A673 (cell line): Measurements from ENCODE around the gene PPP1R13L. TPM values are rescaled to one million over a fixed set of nuclear protein-coding genes. Genes with fewer than 3 reads are reported as not detected.

Experiments used
- BruUV-seq: library from RNA; stranded (reverse); fragments of 400-500 nt; replicated peaks from 2 replicates; lab custom pipeline; 2021; lab: Mats Ljungman, UMichigan
- CTCF ChIA-PET: fragments of 300-600 bp; sonication (Branson Sonifier 250); formaldehyde crosslinking; loops from one replicate; lab custom pipeline; 2022; ENCODE audit warnings: antibody characterized with exemption; lab: Charles Lee
- POLR2A ChIA-PET: fragments of 300-600 bp; sonication (Branson Sonifier 250); formaldehyde crosslinking; loops from one replicate; lab custom pipeline; 2022; ENCODE audit warnings: antibody characterized with exemption; ENCODE audit not compliant: low non-redundant PET; lab: Charles Lee
- DNase-seq: peaks from one replicate; pipeline ENCODE4 v3.0.0-alpha.2; 2015; ENCODE audit warnings: low spot score
- H3K27ac ChIP-seq: fragments of 200-600 bp; sonication (generic); 2 replicates; pipeline ENCODE4 v1.5.1; 2016; ENCODE audit warnings: mixed run types, low read depth, mild to moderate bottlenecking, mixed read lengths, antibody characterized with exemption, low read length; ENCODE audit not compliant: poor library complexity, severe bottlenecking
- H3K27me3 ChIP-seq: fragments of 200-600 bp; sonication (generic); replicated peaks from 2 replicates; pipeline ENCODE4 v1.6.1; 2017; ENCODE audit warnings: mixed run types, low read depth, mild to moderate bottlenecking, mixed read lengths, antibody characterized with exemption, low read length; ENCODE audit not compliant: insufficient read depth, poor library complexity
- H3K36me3 ChIP-seq: fragments of 200-600 bp; sonication (generic); 2 replicates; pipeline ENCODE4 v1.6.1; 2016; ENCODE audit warnings: mixed run types, mild to moderate bottlenecking, mixed read lengths, antibody characterized with exemption, low read length; ENCODE audit not compliant: insufficient read depth, poor library complexity, severe bottlenecking
- H3K4me1 ChIP-seq: fragments of 200-600 bp; sonication (generic); 2 replicates; pipeline ENCODE4 v1.6.1; 2017; ENCODE audit warnings: mixed run types, mild to moderate bottlenecking, mixed read lengths, antibody characterized with exemption, low read length; ENCODE audit not compliant: insufficient read depth, poor library complexity, severe bottlenecking
- H3K4me3 ChIP-seq: fragments of 200-600 bp; sonication (generic); 2 replicates; pipeline ENCODE4 v1.5.1; 2016; ENCODE audit warnings: low read depth, mixed run types, mild to moderate bottlenecking, mixed read lengths, low read length; ENCODE audit not compliant: poor library complexity, severe bottlenecking
- H3K9me3 ChIP-seq: fragments of 200-600 bp; sonication (generic); 2 replicates; pipeline ENCODE4 v1.6.1; 2016; ENCODE audit warnings: mixed run types, low read depth, mild to moderate bottlenecking, mixed read lengths, antibody characterized with exemption, low read length; ENCODE audit not compliant: poor library complexity, severe bottlenecking
- EZH2 ChIP-seq: fragments of 200-600 bp; sonication (generic); IDR thresholded peaks from 2 replicates; pipeline ENCODE4 v1.6.1; 2017; ENCODE audit warnings: borderline replicate concordance, low read depth, mild to moderate bottlenecking, mixed read lengths, antibody characterized with exemption, low read length; ENCODE audit not compliant: poor library complexity, severe bottlenecking
- intact Hi-C: fragments of 100-400 bp; cut with micrococcal nuclease; formaldehyde crosslinking; loops from one replicate; pipeline ENCODE4 v1.10.0; 2022; ENCODE audit not compliant: unreplicated experiment
- microRNA-seq: library from miRNA; unstranded; fragments of <30 nt; microRNA quantifications from one replicate; pipeline ENCODE4 v1.2.0, GENCODE V29; 2021
- total RNA-seq: library from RNA; stranded (reverse); gene quantifications from 2 replicates; pipeline ENCODE4 v1.2.3, GENCODE V29; 2021
- TF ChIP-seq, protein P1 (sequence below): fragments of 300-800, 200-600 bp; sonication (generic); conservative IDR thresholded peaks from 2 replicates; pipeline ENCODE4 v1.5.1; 2017; ENCODE audit warnings: low read depth, mild to moderate bottlenecking, antibody characterized with exemption, low read length, moderate library complexity, mixed read lengths

Gene PPP1R13L
- total RNA-seq, 1 experiment from 2014 or later: 5.5 TPM

DNA sequence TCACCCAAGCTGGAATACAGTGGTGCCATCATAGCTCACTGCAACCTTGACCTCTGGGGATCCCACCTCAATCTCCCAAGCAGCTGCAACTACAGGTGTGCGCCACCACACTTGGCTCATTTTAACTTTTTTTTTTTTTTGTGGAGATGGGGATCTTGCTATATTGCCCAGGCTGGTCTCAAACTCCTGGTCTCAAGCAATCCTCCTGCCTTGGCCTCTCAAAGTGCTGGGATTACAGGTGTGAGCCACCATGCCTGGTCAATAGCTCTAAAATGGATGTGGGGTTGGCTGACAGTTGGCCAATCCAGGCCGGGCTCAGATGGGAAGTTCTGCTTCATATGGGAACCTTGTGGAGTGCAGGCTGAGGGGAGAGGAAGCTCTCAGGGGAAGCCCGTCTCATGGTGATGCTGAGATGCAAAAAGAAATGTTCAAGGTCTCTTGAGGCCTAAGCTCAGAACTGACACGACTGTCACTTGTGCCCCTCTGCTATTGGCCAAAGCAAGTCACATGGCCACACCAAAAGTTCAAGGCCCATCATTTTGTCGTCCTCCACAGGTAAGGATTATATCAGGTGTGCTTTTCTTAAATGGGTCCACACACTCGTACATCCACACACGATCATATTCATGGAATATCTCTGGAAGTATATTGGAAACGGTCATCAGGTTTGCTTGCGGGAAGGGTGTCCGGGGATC is 71.1 kb downstream of the PPP1R13L start:
- Histone ChIP-seq H3K27ac (no peak overlapping the region), H3K4me3 (no peak overlapping the region), H3K27me3 (no peaks in the 10 kb centered on the region), H3K9me3 (no peaks in the 10 kb centered on the region), H3K36me3 (no peaks in the 10 kb centered on the region), H3K4me1 (no peaks in the 10 kb centered on the region)
- intact Hi-C loops: no loop called here
- CTCF ChIA-PET: interaction anchor here (0.7 kb wide), 1 partner anchor 344 kb away, joined by 18 read pairs; no protein-coding TSS in a partner anchor
- no peak for DNase-seq
- BruUV-seq: no TSS peak
- POLR2A ChIA-PET: interaction anchor here (0.6 kb wide), 1 partner anchor 39 kb away, joined by 9 read pairs; no protein-coding TSS in a partner anchor
- TF ChIP-seq, protein P1, sequence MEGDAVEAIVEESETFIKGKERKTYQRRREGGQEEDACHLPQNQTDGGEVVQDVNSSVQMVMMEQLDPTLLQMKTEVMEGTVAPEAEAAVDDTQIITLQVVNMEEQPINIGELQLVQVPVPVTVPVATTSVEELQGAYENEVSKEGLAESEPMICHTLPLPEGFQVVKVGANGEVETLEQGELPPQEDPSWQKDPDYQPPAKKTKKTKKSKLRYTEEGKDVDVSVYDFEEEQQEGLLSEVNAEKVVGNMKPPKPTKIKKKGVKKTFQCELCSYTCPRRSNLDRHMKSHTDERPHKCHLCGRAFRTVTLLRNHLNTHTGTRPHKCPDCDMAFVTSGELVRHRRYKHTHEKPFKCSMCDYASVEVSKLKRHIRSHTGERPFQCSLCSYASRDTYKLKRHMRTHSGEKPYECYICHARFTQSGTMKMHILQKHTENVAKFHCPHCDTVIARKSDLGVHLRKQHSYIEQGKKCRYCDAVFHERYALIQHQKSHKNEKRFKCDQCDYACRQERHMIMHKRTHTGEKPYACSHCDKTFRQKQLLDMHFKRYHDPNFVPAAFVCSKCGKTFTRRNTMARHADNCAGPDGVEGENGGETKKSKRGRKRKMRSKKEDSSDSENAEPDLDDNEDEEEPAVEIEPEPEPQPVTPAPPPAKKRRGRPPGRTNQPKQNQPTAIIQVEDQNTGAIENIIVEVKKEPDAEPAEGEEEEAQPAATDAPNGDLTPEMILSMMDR: no peak
- TF ChIP-seq EZH2: no peak

DNA sequence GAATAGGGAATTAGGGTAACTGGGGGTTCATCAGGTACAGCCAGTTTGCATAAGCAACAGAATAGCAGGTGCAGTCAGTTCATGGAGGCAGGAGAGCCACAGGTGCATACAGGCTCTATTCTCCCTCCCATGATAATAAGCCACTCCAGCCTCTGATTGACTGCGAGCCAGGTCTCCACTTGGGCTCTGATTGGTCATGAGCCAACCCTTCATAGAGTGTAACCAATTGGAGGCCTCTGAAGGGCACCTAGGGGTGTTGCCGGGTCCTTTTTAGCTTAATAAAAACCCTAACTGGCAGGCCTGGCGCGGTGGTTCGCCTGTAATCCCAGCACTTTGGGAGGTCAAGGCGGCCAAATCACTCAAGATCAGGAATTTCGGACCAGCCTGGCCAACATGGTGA is 73.5 kb downstream of the PPP1R13L start:
- H3K36me3 ChIP-seq: no peaks in the 10 kb centered on the region
- no peaks in the 10 kb centered on the region for H3K9me3 ChIP-seq
- ChIA-PET POLR2A (no interaction called here), CTCF (interaction anchor here (0.6 kb wide), 1 partner anchor 123 kb away, joined by 7 read pairs; no protein-coding TSS in a partner anchor)
- intact Hi-C loops: no loop called here
- no TSS peak for BruUV-seq
- no peak overlapping the region for H3K27ac ChIP-seq
- no peak for DNase-seq
- TF ChIP-seq, protein P1: no peak
- no peak for TF ChIP-seq EZH2
- no peaks in the 10 kb centered on the region for H3K4me1 ChIP-seq
- no peaks in the 10 kb centered on the region for H3K27me3 ChIP-seq
- no peak overlapping the region for H3K4me3 ChIP-seq

Small RNAs within 50 kb of the gene (microRNA-seq; reads per million reads assigned to microRNA genes)
- gene MIR6088: not detected

Other genes starting within 250 kb of the PPP1R13L start
- gene NKPD1, start 244.1 kb downstream of the PPP1R13L start, total RNA-seq: 0.30 and 0.37 TPM in 2 replicates
- gene TRAPPC6A, start 226.8 kb downstream of the PPP1R13L start, total RNA-seq: 5.8 and 8.8 TPM in 2 replicates
- 8.7 and 9.1 TPM in 2 replicates for gene BLOC1S3, start 226.3 kb downstream of the PPP1R13L start, total RNA-seq
- not detected in 2 replicates for gene EXOC3L2, start 159.7 kb downstream of the PPP1R13L start, total RNA-seq
- 44.0 and 46.4 TPM in 2 replicates for gene MARK4, start 153.8 kb downstream of the PPP1R13L start, total RNA-seq
- not detected in 2 replicates for gene CKM, start 82.2 kb downstream of the PPP1R13L start, total RNA-seq
- 0.44 and 0.49 TPM in 2 replicates for gene KLC3, start 64.3 kb downstream of the PPP1R13L start, total RNA-seq
- 51.6 and 59.2 TPM in 2 replicates for gene ERCC2, start 34.5 kb downstream of the PPP1R13L start, total RNA-seq
- 23.2 and 30.1 TPM in 2 replicates for gene POLR1G, start 1.6 kb upstream of the PPP1R13L start, total RNA-seq
- 158 and 165 TPM in 2 replicates for gene ERCC1, start 18.8 kb upstream of the PPP1R13L start, total RNA-seq
- 1.0 and 1.9 TPM in 2 replicates for gene FOSB, start 62.9 kb upstream of the PPP1R13L start, total RNA-seq
- 6.6 and 9.1 TPM in 2 replicates for gene RTN2, start 92.0 kb upstream of the PPP1R13L start, total RNA-seq
- gene PPM1N, start 93.4 kb upstream of the PPP1R13L start, total RNA-seq: 0.80 and 1.6 TPM in 2 replicates
- gene VASP, start 102.4 kb upstream of the PPP1R13L start, total RNA-seq: 89.6 and 102 TPM in 2 replicates
- 13.5 and 15.2 TPM in 2 replicates for gene OPA3, start 179.7 kb upstream of the PPP1R13L start, total RNA-seq
- gene GPR4, start 197.1 kb upstream of the PPP1R13L start, total RNA-seq: not detected in 2 replicates
- gene EML2, start 234.3 kb upstream of the PPP1R13L start, total RNA-seq: 17.0 and 21.0 TPM in 2 replicates